Measurements from ENCODE around the gene KIF2C.
A peak's percentile ranks its signal among the peaks of the same experiment; 100 is the strongest.
"Not testable (repeated sequence)": the region's sequence is repeated elsewhere in the genome, so short reads cannot be mapped to it uniquely, and the experiment has no call there.

KIF2C gene

DNA sequence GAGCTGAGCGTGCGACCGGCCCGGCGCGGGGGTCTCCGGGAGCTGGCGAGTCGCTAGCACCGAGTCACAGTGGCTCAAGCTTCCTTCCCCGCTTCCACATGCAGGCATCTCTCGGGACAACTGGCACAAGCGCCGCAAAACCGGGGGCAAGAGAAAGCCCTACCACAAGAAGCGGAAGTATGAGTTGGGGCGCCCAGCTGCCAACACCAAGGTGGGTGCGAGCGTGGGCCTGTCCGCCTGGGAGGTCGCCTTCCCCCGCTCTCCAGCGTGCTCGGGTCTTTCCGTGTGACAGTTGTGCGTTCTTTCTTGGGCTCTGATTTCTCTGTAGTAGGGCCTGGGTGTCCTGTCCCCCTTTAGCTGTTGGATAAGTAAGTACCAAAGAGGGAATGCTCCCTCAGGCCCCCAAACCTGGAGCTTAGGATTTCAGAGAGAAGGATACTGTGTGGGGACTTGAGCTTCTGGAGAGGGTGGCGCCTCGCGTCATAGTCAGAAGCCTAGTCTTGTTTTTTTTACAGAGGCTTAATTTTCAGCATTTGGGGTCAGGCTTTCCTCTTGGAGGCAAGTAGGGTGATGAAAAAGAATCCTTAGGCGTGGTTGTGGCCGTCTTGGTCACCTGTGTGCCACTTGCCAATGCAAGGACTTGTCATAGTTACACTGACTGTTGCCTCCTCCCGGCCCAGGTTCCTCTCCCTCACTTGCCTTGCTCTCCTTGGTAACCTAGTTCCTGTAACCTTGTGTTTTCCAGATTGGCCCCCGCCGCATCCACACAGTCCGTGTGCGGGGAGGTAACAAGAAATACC lies 36.5 kb downstream of the KIF2C start:
- DNase-seq (ENCODE audit: low read depth in 2 of 2) = no peak

GRCh38 chr1:44776730-44777068 lies 37.1 kb downstream of the KIF2C start:
- DNase-seq (ENCODE audit: low read depth in 2 of 2) = no peak

- DNase-seq (ENCODE audit: low read depth in 2 of 2) = no peak
These were observed 37.9 kb downstream of the KIF2C start for GRCh38 chr1:44777547-44777946.

- no peak for DNase-seq (ENCODE audit: low read depth in 2 of 2)
These were observed 38.5 kb downstream of the KIF2C start for GRCh38 chr1:44777969-44778635.

- no peak for DNase-seq (ENCODE audit: low read depth in 2 of 2)
These were observed 39.3 kb downstream of the KIF2C start for GRCh38 chr1:44778705-44779576.

DNA sequence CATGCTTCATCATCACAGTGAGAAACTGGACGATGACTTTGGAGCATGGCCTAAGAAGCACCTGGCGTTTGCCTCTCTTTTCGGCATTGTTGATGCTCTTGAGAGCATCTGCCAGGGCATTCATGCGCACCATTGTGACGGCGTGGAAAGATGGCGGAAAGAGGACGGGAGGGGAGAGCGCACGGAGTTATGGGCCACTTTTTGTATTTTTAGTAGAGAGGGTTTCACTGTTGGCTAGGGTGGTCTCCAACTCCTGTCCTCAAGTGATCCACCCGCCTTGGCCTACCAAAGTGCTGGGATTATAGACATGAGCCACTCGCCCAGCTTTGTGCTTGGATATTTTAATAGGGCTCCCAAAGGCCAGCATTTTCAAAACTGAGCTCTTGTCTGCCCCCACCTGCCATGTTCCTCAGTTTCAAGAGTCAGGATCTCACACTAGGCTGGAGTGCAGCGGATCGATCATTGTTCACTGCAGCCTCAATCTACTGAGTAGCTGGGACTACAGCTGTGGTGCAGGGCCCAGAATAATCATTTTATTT lies 41.0 kb downstream of the KIF2C start:
- DNase-seq (ENCODE audit: low read depth in 2 of 2) = no peak

DNA sequence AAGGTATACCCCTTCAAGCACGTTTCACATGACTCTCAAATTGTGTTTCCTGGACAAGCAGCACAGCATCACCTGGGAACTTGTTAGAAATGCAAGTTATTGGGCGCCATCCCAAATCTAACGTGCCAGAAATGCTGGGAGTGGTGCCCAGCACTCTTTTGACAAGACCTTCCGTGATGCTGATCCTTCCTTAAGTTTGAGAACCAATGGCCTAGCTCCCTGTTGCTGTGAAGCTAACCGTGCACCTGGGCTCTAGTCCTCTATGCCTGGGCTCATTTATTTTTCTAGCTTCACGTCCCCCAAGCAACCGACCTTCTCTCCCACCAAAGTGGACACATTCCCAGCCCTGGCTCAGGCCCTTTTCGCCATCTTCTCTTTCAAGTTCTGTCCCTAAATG lies 44.1 kb downstream of the KIF2C start:
- no peak for DNase-seq (ENCODE audit: low read depth in 2 of 2)

DNA sequence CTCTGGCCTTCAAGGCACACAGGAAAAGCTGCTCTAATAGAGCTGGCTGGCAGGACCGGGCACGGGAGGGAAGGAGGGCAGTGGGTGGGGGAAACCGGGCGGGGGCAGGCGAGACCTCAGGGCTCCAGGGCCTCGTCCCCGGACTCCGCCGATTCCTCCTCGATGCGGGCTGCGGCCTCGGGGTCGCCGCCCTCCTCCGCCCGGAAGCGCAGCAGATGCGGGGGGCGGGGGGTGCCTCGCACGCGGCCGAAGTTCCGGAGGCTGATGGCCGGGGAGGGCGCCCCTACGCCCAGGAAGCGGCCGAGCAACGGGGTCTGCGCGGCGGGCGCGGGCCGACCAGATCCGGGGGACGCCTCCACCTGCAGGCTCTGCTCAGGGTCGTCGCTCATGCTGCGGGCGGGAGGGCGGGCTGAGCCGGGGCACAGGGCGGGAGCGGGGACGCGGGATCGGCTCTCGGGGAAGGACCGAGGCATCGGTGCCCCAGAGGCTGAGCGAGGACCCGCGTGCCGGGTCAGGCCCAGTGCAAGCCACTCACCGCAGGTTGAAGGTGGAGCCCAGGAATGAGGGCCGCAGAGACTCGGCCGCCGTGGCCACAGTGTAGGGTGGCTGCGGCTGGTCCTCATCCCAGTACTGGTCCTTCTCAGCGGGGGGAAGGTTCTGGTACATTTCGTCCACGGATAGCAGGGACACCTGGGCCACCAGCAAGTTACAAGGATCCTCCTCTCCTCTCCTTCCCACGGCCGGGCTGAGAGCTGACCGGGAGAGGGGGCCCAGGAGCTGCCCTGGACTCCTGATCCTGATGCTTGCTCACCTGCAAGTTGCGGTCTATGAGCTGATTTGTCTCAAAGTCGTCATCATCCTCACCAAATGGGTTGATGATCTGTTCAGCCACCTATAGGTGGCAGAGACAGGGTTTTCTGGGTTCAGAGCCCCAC lies 44.7 kb downstream of the KIF2C start:
- DNase-seq (ENCODE audit: low read depth in 2 of 2) = no peak

DNA sequence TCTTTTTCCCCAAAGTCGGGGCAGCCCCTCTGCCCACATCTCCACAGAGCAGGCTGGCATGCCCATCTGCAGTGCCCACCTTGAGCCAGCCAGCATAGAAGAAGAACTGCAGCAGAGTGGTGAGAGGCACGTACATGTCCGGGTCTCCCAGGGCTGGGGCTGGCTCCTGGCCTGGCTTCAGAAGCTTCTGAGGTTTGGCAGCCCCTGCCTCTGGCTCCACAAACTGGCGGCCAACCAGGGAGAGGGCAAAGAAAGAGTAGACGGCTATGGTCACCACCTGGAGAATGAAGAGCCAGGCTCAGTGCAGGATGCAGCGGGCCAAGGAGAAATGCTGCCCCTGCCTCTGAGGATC lies 45.4 kb downstream of the KIF2C start:
- no peak for DNase-seq (ENCODE audit: low read depth in 2 of 2)

- DNase-seq (ENCODE audit: low read depth in 2 of 2) = no peak
These were observed 46.0 kb downstream of the KIF2C start for GRCh38 chr1:44785501-44786137.

- DNase-seq (ENCODE audit: low read depth in 2 of 2) = peak in 1 of 2 donors; percentile 50
These were observed 46.7 kb downstream of the KIF2C start for GRCh38 chr1:44786138-44786840.

- DNase-seq (ENCODE audit: low read depth in 2 of 2) = no peak
These were observed 47.3 kb downstream of the KIF2C start for GRCh38 chr1:44786841-44787426.

GRCh38 chr1:44787506-44787905 lies 47.9 kb downstream of the KIF2C start:
- DNase-seq (ENCODE audit: low read depth in 2 of 2) = no peak

DNA sequence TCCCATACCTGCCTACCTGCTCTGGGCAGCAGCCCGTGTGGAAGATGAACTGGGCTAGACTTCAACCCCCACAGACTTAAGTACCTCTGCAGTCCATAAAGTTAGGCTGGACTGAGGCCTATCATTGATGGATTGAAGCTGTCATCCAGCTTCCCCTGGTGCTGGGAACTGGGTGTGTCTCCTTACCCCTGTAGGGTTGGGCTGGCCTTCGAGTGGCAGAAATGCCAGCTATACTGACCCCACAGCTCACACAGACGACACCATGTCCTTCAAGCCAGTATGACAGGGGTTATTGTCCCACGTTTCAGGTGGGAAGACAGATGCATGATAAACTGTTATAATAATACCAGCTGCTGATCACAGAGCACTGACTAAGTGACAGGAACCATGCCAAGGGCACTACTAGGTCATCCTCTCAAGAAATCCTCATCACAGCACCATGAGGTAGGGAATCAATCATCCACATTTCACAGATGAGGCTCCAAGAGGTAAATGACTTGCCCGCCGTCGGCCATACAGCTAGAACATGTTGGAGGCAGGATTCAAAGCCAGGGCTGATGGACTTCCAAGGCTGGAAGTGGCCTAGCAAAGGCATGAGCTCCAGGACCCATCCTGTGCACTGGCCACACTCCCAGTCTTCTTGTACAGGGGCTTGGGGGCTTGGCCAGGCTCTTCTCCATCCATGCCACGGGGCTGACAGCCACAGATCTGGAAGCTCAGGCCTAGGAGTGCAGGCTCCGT lies 48.7 kb downstream of the KIF2C start, which contains the start of gene BEST4:
BEST4 (minus strand) TSS at position 51 of the 741 bp plus-strand sequence. CDS start 465 bp downstream, outside the sequence.
- no peak for DNase-seq (ENCODE audit: low read depth in 2 of 2)

DNA sequence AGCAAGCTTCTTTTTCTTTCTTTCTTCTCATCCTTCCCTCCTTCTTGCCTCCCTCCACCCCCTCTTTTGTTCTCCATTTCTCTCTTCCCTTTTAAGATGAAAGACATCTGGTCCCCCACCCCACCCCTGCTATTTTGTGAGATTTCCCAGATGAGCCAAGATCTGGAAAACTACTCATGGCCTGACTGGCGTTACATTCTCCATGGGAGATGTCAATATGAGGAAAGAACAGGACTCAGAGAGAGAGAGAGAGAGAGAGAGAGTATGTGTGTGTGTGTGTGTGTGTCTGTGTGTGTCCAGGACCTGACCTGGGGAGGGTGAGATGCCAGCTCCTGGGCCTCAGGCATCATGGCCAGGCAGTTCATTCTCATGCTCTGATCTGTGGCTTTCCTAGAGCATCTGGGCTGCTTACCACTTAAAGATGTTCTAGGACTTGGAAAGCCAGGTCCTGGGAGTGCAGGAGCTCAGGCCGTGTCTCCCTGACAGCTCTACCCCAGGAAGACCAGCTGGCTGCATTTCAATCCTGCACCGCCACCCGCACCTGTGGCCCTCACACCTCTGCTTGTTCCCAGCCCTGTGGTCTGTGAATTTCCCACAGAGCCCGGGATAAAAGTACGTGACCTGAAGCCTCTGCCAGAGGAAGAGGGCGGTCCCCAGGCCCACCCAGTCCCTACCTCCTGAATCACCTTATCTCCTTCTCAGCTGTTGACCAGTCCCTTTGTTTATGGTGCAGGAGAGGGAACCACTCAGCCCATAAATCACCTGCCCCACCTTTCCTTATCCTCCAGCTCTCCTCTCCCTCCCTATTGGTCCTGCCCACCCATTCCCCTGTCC lies 51.5 kb downstream of the KIF2C start:
- DNase-seq (ENCODE audit: low read depth in 2 of 2) = no peak

DNA sequence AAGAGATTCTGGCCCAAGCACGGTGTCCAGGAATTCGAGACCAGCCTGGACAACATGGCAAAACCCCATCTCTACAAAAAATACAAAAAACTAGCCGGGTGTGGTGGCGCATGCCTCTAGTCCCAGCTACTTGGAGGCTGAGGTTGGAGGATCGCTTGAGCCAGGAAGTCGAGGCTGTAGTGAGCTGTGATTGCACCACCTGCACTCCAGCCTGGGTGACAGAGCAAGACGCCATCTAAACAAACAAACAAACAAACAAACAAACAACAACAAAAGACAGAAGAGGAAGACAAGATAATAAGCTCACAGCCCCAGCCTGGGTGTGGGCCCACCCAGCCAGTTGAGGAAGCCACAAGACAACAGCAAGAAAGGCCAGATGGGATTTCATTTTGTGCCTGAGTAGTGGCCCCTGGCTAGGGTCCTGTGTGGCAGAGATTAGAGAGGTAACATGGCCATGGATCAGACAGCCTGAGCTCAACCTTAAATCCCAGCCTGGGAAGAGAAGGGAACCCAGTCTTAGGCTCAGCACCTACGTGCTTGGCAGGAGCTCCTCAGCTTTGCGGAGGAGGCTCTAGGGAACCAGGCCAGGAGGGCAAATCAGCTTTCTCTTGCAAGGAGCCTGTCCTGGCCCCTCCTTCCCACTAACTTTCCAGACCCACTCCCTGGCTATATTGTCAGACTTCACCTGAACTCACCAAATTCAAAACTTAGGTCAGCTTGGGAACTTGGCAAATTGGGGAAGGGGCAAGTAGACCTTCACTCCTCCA lies 53.3 kb downstream of the KIF2C start:
- no peak for DNase-seq (ENCODE audit: low read depth in 2 of 2)

DNA sequence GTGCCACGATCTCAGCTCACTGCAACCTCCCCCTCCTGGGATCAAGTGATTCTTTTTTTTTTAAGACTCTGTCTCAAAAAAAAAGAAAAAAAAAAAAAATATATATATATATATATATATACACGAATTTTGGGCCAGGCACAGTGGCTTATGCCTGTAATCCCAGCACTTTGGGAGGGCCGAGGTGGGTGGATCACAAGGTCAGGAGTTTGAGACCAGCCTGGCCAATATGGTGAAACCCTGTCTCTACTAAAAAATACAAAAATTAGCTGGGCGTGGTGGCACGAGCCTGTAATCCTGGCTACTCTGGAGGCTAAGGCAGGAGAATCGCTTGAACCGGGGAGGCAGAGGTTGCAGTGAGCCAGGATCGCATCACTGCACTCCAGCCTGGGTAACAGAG lies 58.2 kb downstream of the KIF2C start:
- DNase-seq (ENCODE audit: low read depth in 2 of 2) = not testable (repeated sequence)
